Measurements from ENCODE around the gene ASAP3.

Gene ASAP3

GRCh38 chr1:23456226-23456625, 27.8 kb downstream of the ASAP3 start:
- no peak for DNase-seq
- H3K36me3 Mint-ChIP-seq = no peaks in the 10 kb centered on the region
- no peak for ATAC-seq (replicated peaks)
- H3K4me3 Mint-ChIP-seq = no peak overlapping the region
- H3K4me1 Mint-ChIP-seq = no peaks in the 10 kb centered on the region
- no peak overlapping the region for H3K27ac Mint-ChIP-seq
- peaks cover 17 to 55% of the 10 kb centered on the region in 2 donors for H3K27me3 Mint-ChIP-seq
- H3K9me3 Mint-ChIP-seq = no peaks in the 10 kb centered on the region

DNA sequence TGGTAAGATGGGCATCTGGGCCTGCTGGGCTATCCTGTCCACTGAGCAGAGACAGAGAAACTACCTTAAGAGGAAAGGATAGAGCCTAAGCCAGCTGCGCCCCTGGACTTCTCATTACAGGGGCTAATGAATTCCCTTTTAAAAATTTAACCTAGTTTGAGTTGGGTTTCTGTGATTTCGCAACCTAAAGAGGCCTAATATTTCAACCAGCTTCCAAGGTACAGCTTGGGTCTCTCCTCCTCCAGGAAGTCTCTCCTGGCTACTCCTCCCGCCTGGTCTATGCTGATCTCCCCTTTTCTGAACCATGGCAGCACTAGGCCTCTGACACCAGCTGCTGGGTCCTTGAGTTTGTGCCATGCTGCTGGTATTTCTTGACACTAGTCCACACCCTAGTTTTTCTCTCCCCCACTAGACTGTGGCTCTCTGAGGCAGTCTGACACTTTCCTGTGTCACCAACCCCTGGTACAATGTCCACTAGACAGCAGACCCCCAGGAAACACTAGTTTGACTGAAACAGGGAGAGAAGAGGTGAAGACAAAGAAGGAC, 30.5 kb downstream of the ASAP3 start:
- H3K4me1 Mint-ChIP-seq = no peaks in the 10 kb centered on the region
- DNase-seq = no peak
- no peaks in the 10 kb centered on the region for H3K36me3 Mint-ChIP-seq
- no peak overlapping the region for H3K4me3 Mint-ChIP-seq
- peaks cover 17 to 45% of the 10 kb centered on the region in 2 donors for H3K27me3 Mint-ChIP-seq
- no peaks in the 10 kb centered on the region for H3K9me3 Mint-ChIP-seq
- ATAC-seq (replicated peaks) = no peak
- no peak overlapping the region for H3K27ac Mint-ChIP-seq

DNA sequence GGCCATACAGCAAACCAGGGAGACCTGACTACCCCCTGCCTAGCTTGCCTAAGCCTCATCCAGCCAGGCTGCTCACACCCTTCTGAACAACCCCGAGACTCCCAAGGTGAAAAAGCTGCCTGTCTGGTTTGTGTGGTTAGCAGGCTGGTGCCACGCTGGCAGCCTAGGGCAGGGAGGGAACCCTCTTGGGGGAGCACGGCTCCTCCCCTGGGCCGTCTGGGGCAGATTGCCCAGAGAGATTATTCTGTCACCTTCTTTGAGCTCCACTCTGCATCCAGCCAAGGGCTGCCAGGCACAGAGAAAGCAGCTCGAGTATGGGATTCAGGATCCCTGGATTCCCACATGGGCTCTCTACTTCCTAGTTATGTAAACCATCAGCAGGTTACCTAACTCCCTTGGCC, 32.0 kb downstream of the ASAP3 start:
- Mint-ChIP-seq H3K36me3 (no peaks in the 10 kb centered on the region), H3K9me3 (no peaks in the 10 kb centered on the region), H3K4me1 (no peaks in the 10 kb centered on the region), H3K27me3 (peaks cover 14 to 35% of the 10 kb centered on the region in 2 donors), H3K4me3 (no peak overlapping the region), H3K27ac (no peak overlapping the region)
- ATAC-seq (replicated peaks) = peak in 1 of 2 donors; percentile 10
- DNase-seq = no peak

GRCh38 chr1:23451441-23451840, 32.5 kb downstream of the ASAP3 start:
- H3K27ac Mint-ChIP-seq = no peak overlapping the region

GRCh38 chr1:23450894-23451293, 33.1 kb downstream of the ASAP3 start:
- H3K27me3 Mint-ChIP-seq = peaks cover 7 to 25% of the 10 kb centered on the region in 2 donors
- H3K27ac Mint-ChIP-seq = no peak overlapping the region
- H3K4me3 Mint-ChIP-seq = no peak overlapping the region
- H3K36me3 Mint-ChIP-seq = no peaks in the 10 kb centered on the region
- H3K4me1 Mint-ChIP-seq = no peaks in the 10 kb centered on the region
- H3K9me3 Mint-ChIP-seq = no peaks in the 10 kb centered on the region
- DNase-seq = no peak
- ATAC-seq (replicated peaks) = no peak

More at GRCh38 chr1:23451441-23451840, 32.5 kb downstream of the ASAP3 start:
- Mint-ChIP-seq H3K36me3 (no peaks in the 10 kb centered on the region), H3K27me3 (peaks cover 10 to 29% of the 10 kb centered on the region in 2 donors), H3K9me3 (no peaks in the 10 kb centered on the region), H3K4me1 (no peaks in the 10 kb centered on the region), H3K4me3 (no peak overlapping the region)
- ATAC-seq (replicated peaks) (no peak), DNase-seq (no peak)

- H3K36me3 Mint-ChIP-seq = no peaks in the 10 kb centered on the region
- H3K27me3 Mint-ChIP-seq = peaks cover 0 to 16% of the 10 kb centered on the region in 2 donors
- no peaks in the 10 kb centered on the region for H3K9me3 Mint-ChIP-seq
- ATAC-seq (replicated peaks) (no peak), DNase-seq (no peak)
- no peak overlapping the region for H3K27ac Mint-ChIP-seq
- no peaks in the 10 kb centered on the region for H3K4me1 Mint-ChIP-seq
- H3K4me3 Mint-ChIP-seq = no peak overlapping the region
Observed at GRCh38 chr1:23449958-23450357, 34.0 kb downstream of the ASAP3 start.

GRCh38 chr1:23449306-23449705, 34.7 kb downstream of the ASAP3 start:
- H3K4me3 Mint-ChIP-seq = no peak overlapping the region
- DNase-seq (no peak), ATAC-seq (replicated peaks) (no peak)
- peaks cover 0 to 16% of the 10 kb centered on the region in 2 donors for H3K27me3 Mint-ChIP-seq
- no peaks in the 10 kb centered on the region for H3K36me3 Mint-ChIP-seq
- no peaks in the 10 kb centered on the region for H3K4me1 Mint-ChIP-seq
- H3K9me3 Mint-ChIP-seq = no peaks in the 10 kb centered on the region
- H3K27ac Mint-ChIP-seq = no peak overlapping the region

- Mint-ChIP-seq H3K36me3 (no peaks in the 10 kb centered on the region), H3K27ac (no peak overlapping the region), H3K4me1 (no peaks in the 10 kb centered on the region), H3K27me3 (peaks cover 0 to 16% of the 10 kb centered on the region in 2 donors), H3K9me3 (no peaks in the 10 kb centered on the region), H3K4me3 (no peak overlapping the region)
- ATAC-seq (replicated peaks) (no peak), DNase-seq (no peak)
Observed at GRCh38 chr1:23448846-23449245, 35.1 kb downstream of the ASAP3 start.

GRCh38 chr1:23446661-23447310, 37.2 kb downstream of the ASAP3 start:
- ATAC-seq (replicated peaks) (no peak), DNase-seq (no peak)
- H3K4me3 Mint-ChIP-seq = no peak overlapping the region
- H3K27me3 Mint-ChIP-seq = peaks cover 0 to 2% of the 10 kb centered on the region in 2 donors
- no peak overlapping the region for H3K27ac Mint-ChIP-seq
- no peaks in the 10 kb centered on the region for H3K9me3 Mint-ChIP-seq
- H3K4me1 Mint-ChIP-seq = no peaks in the 10 kb centered on the region
- no peaks in the 10 kb centered on the region for H3K36me3 Mint-ChIP-seq

GRCh38 chr1:23444596-23445390, 39.2 kb downstream of the ASAP3 start:
- peaks cover 0 to 4% of the 10 kb centered on the region in 2 donors for H3K27me3 Mint-ChIP-seq
- no peak overlapping the region for H3K27ac Mint-ChIP-seq
- no peaks in the 10 kb centered on the region for H3K4me1 Mint-ChIP-seq
- DNase-seq (no peak), ATAC-seq (replicated peaks) (no peak)
- H3K9me3 Mint-ChIP-seq = no peaks in the 10 kb centered on the region
- H3K4me3 Mint-ChIP-seq = no peak overlapping the region
- no peaks in the 10 kb centered on the region for H3K36me3 Mint-ChIP-seq

- H3K27ac Mint-ChIP-seq = no peak overlapping the region
- no peak for ATAC-seq (replicated peaks)
- H3K4me1 Mint-ChIP-seq = no peaks in the 10 kb centered on the region
- H3K27me3 Mint-ChIP-seq = peaks cover 0 to 4% of the 10 kb centered on the region in 2 donors
- no peak for DNase-seq
- H3K4me3 Mint-ChIP-seq = no peak overlapping the region
- no peaks in the 10 kb centered on the region for H3K9me3 Mint-ChIP-seq
- no peaks in the 10 kb centered on the region for H3K36me3 Mint-ChIP-seq
Observed at GRCh38 chr1:23444104-23444533, 39.9 kb downstream of the ASAP3 start.

GRCh38 chr1:23442751-23443150, 41.2 kb downstream of the ASAP3 start:
- ATAC-seq (replicated peaks) = no peak
- Mint-ChIP-seq H3K4me3 (no peak overlapping the region), H3K4me1 (no peaks in the 10 kb centered on the region)

GRCh38 chr1:23441446-23442148, 42.4 kb downstream of the ASAP3 start:
- no peak overlapping the region for H3K4me3 Mint-ChIP-seq
- no peak for ATAC-seq (replicated peaks)
- no peaks in the 10 kb centered on the region for H3K4me1 Mint-ChIP-seq
- no peaks in the 10 kb centered on the region for H3K9me3 Mint-ChIP-seq
- no peak for DNase-seq
- peaks cover 6 to 10% of the 10 kb centered on the region in 2 donors for H3K27me3 Mint-ChIP-seq
- H3K27ac Mint-ChIP-seq = no peak overlapping the region
- H3K36me3 Mint-ChIP-seq = no peaks in the 10 kb centered on the region

More at GRCh38 chr1:23442751-23443150, 41.2 kb downstream of the ASAP3 start:
- Mint-ChIP-seq H3K36me3 (no peaks in the 10 kb centered on the region), H3K27me3 (peaks cover 4 to 9% of the 10 kb centered on the region in 2 donors), H3K27ac (no peak overlapping the region), H3K9me3 (no peaks in the 10 kb centered on the region)
- no peak for DNase-seq

GRCh38 chr1:23438545-23438944, 45.4 kb downstream of the ASAP3 start:
- Mint-ChIP-seq H3K36me3 (no peaks in the 10 kb centered on the region), H3K27ac (no peak overlapping the region), H3K4me3 (no peak overlapping the region), H3K4me1 (peaks cover 0 to 4% of the 10 kb centered on the region in 2 donors), H3K9me3 (no peaks in the 10 kb centered on the region), H3K27me3 (peaks cover 8 to 21% of the 10 kb centered on the region in 2 donors)
- DNase-seq (no peak), ATAC-seq (replicated peaks) (no peak)

Measured in stimulated activated naive B cell treated with anti-CD40 and anti-IgM and Interleukin-4, amounts not matched to agents 10 μg/mL and 1 μg/mL and 100 μg/mL, for 72 hours (primary cell).